Liver (tissue), 9 donors: ENCODE measurements around the gene MAML3. TPM values are rescaled to one million over a fixed set of nuclear protein-coding genes. Genes with fewer than 3 reads are reported as not detected.

Source experiments
- DNase-seq: peaks from one replicate; pipeline ENCODE4 v3.0.0-alpha.2; 2017; ENCODE audit warnings: low spot score
- H3K27ac ChIP-seq, 2 donors: one replicate each; pipeline ENCODE4 v1.7.0; 2013; ENCODE audit warnings: inconsistent platforms in 2 of 2, low read length in 2 of 2, control low read depth in 1 of 2, low read depth in 1 of 2, mild to moderate bottlenecking in 1 of 2
- H3K27me3 ChIP-seq, 4 donors: one replicate each; pipeline versions ENCODE4 v1.6.1 to v1.7.0; 2013; ENCODE audit warnings: low read length in 3 of 4, inconsistent platforms in 1 of 4, mild to moderate bottlenecking in 1 of 4, moderate library complexity in 1 of 4; ENCODE audit not compliant: control insufficient read depth in 4 of 4, insufficient read depth in 4 of 4
- H3K36me3 ChIP-seq, 4 donors: one replicate each; pipeline versions ENCODE4 v1.6.1 to v1.7.0; 2013; ENCODE audit warnings: low read length in 3 of 4, mild to moderate bottlenecking in 3 of 4, low read depth in 1 of 4, moderate library complexity in 1 of 4; ENCODE audit not compliant: control insufficient read depth in 4 of 4, insufficient read depth in 3 of 4
- H3K4me1 ChIP-seq, 4 donors: one replicate each; pipeline versions ENCODE4 v1.6.1 to v1.7.0; 2013; ENCODE audit warnings: low read length in 3 of 4, mild to moderate bottlenecking in 3 of 4, moderate library complexity in 1 of 4; ENCODE audit not compliant: control insufficient read depth in 4 of 4, insufficient read depth in 4 of 4
- H3K4me3 ChIP-seq, 3 donors: one replicate each; pipeline versions ENCODE4 v1.6.1 to v1.7.0; 2013; ENCODE audit warnings: low read length in 3 of 3, control low read depth in 1 of 3, low read depth in 1 of 3, mild to moderate bottlenecking in 1 of 3
- H3K9ac ChIP-seq, 2 donors: one replicate each; pipeline ENCODE4 v1.7.0; 2013; ENCODE audit warnings: low read length in 2 of 2, mild to moderate bottlenecking in 2 of 2, moderate library complexity in 2 of 2, control low read depth in 1 of 2, low read depth in 1 of 2
- H3K9me3 ChIP-seq, 4 donors: one replicate each; pipeline versions ENCODE4 v1.6.1 to v1.7.0; 2013; ENCODE audit warnings: low read length in 3 of 4; ENCODE audit not compliant: control insufficient read depth in 4 of 4
- ATF3 ChIP-seq: IDR thresholded peaks from 2 replicates; pipeline ENCODE4 v1.6.1; 2016; ENCODE audit warnings: antibody characterized with exemption
- FOXA1 ChIP-seq: IDR thresholded peaks from 2 replicates; pipeline ENCODE4 v1.6.1; 2016; ENCODE audit warnings: antibody characterized with exemption
- FOXA2 ChIP-seq: IDR thresholded peaks from 2 replicates; pipeline ENCODE4 v1.6.1; 2016; ENCODE audit warnings: antibody characterized with exemption
- GABPA ChIP-seq, 2 donors: IDR thresholded peaks in 1 of 2; conservative IDR thresholded peaks in 1 of 2; 2 replicates each; pipeline ENCODE4 v1.6.1; 2016; ENCODE audit warnings: antibody characterized with exemption in 2 of 2, mild to moderate bottlenecking in 1 of 2, moderate library complexity in 1 of 2
- HNF4A ChIP-seq, 2 donors: conservative IDR thresholded peaks; 2 replicates each; pipeline ENCODE4 v1.6.1; 2016; ENCODE audit warnings: antibody characterized with exemption in 2 of 2, mild to moderate bottlenecking in 2 of 2
- HNF4G ChIP-seq: IDR thresholded peaks from 2 replicates; pipeline ENCODE4 v1.6.1; 2016; ENCODE audit warnings: antibody characterized with exemption
- JUND ChIP-seq, 2 donors: IDR thresholded peaks; 2 replicates each; pipeline ENCODE4 v1.6.1; 2016; ENCODE audit warnings: antibody characterized with exemption in 2 of 2
- RAD21 ChIP-seq, 2 donors: IDR thresholded peaks; 2 replicates each; pipeline ENCODE4 v1.6.1; 2016; ENCODE audit warnings: antibody characterized with exemption in 2 of 2, mild to moderate bottlenecking in 2 of 2
- REST ChIP-seq: IDR thresholded peaks from 2 replicates; pipeline ENCODE4 v1.6.1; 2016; ENCODE audit warnings: antibody characterized with exemption, mild to moderate bottlenecking
- RXRA ChIP-seq, 2 donors: IDR thresholded peaks; 2 replicates each; pipeline ENCODE4 v1.6.1; 2017 to 2018; ENCODE audit warnings: antibody characterized with exemption in 2 of 2, mild to moderate bottlenecking in 1 of 2
- SP1 ChIP-seq: IDR thresholded peaks from 2 replicates; pipeline ENCODE4 v1.6.1; 2018; ENCODE audit warnings: antibody characterized with exemption, mild to moderate bottlenecking
- TAF1 ChIP-seq: conservative IDR thresholded peaks from 2 replicates; pipeline ENCODE4 v1.6.1; 2016; ENCODE audit warnings: antibody characterized with exemption, mild to moderate bottlenecking
- YY1 ChIP-seq: IDR thresholded peaks from 2 replicates; pipeline ENCODE4 v1.6.1; 2016; ENCODE audit warnings: antibody characterized with exemption, mild to moderate bottlenecking
- ZBTB33 ChIP-seq: IDR thresholded peaks from 2 replicates; pipeline ENCODE4 v1.6.1; 2016; ENCODE audit warnings: antibody characterized with exemption
- WGBS: extraction: QIAGEN DNeasy Blood & Tissue Kit; methylation state at CpG from one replicate; pipeline ENCODE4 v1.1.7; 2013; 5-methylcytosine and 5-hydroxymethylcytosine counted together
- polyA plus RNA-seq, 2 donors: library from polyadenylated mRNA; stranded (reverse) in 1 of 2; unstranded in 1 of 2; fragments of 200-250 nt in 1 of 2; fragments of >200 nt in 1 of 2; fragmentation: Nextera tagmentation in 1 of 2; extraction: Ambion mirVana in 1 of 2; gene quantifications; one replicate each; pipeline versions ENCODE4 v1.2.1 to v1.2.3, GENCODE V29; 2013 to 2015
- total RNA-seq, 2 donors: library from RNA; depleted of rRNA; stranded (reverse); fragments of >200 nt; gene quantifications; one replicate each; pipeline ENCODE4 v1.2.3, GENCODE V29; 2014
- TF ChIP-seq, protein P1 (sequence below): IDR thresholded peaks from 2 replicates; pipeline ENCODE4 v1.6.1; 2016; ENCODE audit warnings: antibody characterized with exemption
- donor health status: healthy.
- donor health status: healthy.
- donor health status: healthy.
- donor health status: healthy.
- donor health status: healthy.

The MAML3 gene
- total and polyA plus RNA-seq, 4 donors, result 1.3 to 4.3 (median 2.7) TPM

GRCh38 chr4:139987502-139987850 lies 166.5 kb downstream of the MAML3 start:
- TF ChIP-seq YY1 (no peak), RXRA (IDR thresholded peaks at IDR 0.05) (no peak), RAD21 (IDR thresholded peaks at IDR 0.05) (no peak), TAF1 (no peak), REST (no peak), ZBTB33 (no peak), GABPA (IDR thresholded peaks at IDR 0.05 in 1 of 2, conservative IDR thresholded peaks at IDR 0.05 in 1 of 2) (no peak), HNF4A (conservative IDR thresholded peaks at IDR 0.05) (no peak), HNF4G (no peak), SP1 (no peak), JUND (IDR thresholded peaks at IDR 0.05) (no peak), ATF3 (no peak)
- TF ChIP-seq, protein P1, sequence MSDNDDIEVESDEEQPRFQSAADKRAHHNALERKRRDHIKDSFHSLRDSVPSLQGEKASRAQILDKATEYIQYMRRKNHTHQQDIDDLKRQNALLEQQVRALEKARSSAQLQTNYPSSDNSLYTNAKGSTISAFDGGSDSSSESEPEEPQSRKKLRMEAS, result no peak
- Histone ChIP-seq H3K27ac (no peak overlapping the region), H3K9ac (no peak overlapping the region), H3K9me3 (no peaks in the 10 kb centered on the region), H3K4me1 (no peaks in the 10 kb centered on the region), H3K27me3 (no peaks in the 10 kb centered on the region), H3K4me3 (no peak overlapping the region), H3K36me3 (no peaks in the 10 kb centered on the region)
- 88% methylated on average over 7 of the region's 7 CpGs for WGBS
- DNase-seq, result no peak

- no peak overlapping the region for H3K4me3 ChIP-seq
- no peaks in the 10 kb centered on the region for H3K36me3 ChIP-seq
- H3K27ac ChIP-seq, result no peak overlapping the region
- no peak overlapping the region for H3K9ac ChIP-seq
- TF ChIP-seq FOXA1 (no peak), FOXA2 (no peak), YY1 (no peak), HNF4A (conservative IDR thresholded peaks at IDR 0.05) (no peak)
- no peak for DNase-seq
- H3K9me3 ChIP-seq, result no peaks in the 10 kb centered on the region
- H3K4me1 ChIP-seq, result no peaks in the 10 kb centered on the region
- H3K27me3 ChIP-seq, result no peaks in the 10 kb centered on the region
- WGBS, result 88% methylated on average over 13 of the region's 13 CpGs
Observed at GRCh38 chr4:139986689-139987501, 167.1 kb downstream of the MAML3 start.
